Femur (tissue), 1 donor: Measurements from ENCODE around the gene CYP2C9.
"Not testable (repeated sequence)": the region's sequence is repeated elsewhere in the genome, so short reads cannot be mapped to it uniquely, and the experiment has no call there.

Experiments
- DNase-seq: peaks from one replicate; pipeline ENCODE4 v3.0.0-alpha.2; 2017

The CYP2C9 gene

GRCh38 chr10:94938383-94938782 lies at the start of gene CYP2C9:
TSS of gene CYP2C9 (plus strand) at chr10:94938658. CDS start at chr10:94938683, 25 bp downstream.
- no peak for DNase-seq

- DNase-seq, result no peak
Measured at GRCh38 chr10:94889123-94889522, 49.3 kb upstream of the CYP2C9 start.

- DNase-seq, result no peak
Measured at GRCh38 chr10:94890264-94891022, 48.0 kb upstream of the CYP2C9 start.

- not testable (repeated sequence) for DNase-seq
Measured at GRCh38 chr10:94898414-94898813, 40.0 kb upstream of the CYP2C9 start.

GRCh38 chr10:94902080-94902479 lies 36.4 kb upstream of the CYP2C9 start:
- no peak for DNase-seq

GRCh38 chr10:94902570-94902969 lies 35.9 kb upstream of the CYP2C9 start:
- DNase-seq, result no peak

- DNase-seq, result not testable (repeated sequence)
Measured at GRCh38 chr10:94904506-94905148, 33.8 kb upstream of the CYP2C9 start.

GRCh38 chr10:94916423-94916822 lies 22.0 kb upstream of the CYP2C9 start:
- DNase-seq, result no peak

- no peak for DNase-seq
Measured at GRCh38 chr10:94936721-94937120, 1.7 kb upstream of the CYP2C9 start.

- not testable (repeated sequence) for DNase-seq
Measured at GRCh38 chr10:94943432-94944103, 5.1 kb downstream of the CYP2C9 start.

- not testable (repeated sequence) for DNase-seq
Measured at GRCh38 chr10:94946181-94946580, 7.7 kb downstream of the CYP2C9 start.

- no peak for DNase-seq
Measured at GRCh38 chr10:94963901-94964300, 25.4 kb downstream of the CYP2C9 start.

GRCh38 chr10:94983555-94983954 lies 45.1 kb downstream of the CYP2C9 start:
- DNase-seq, result no peak

- no peak for DNase-seq
Measured at GRCh38 chr10:94989192-94989591, 50.7 kb downstream of the CYP2C9 start.

- DNase-seq, result no peak
Measured at GRCh38 chr10:94991243-94991888, 52.9 kb downstream of the CYP2C9 start.

- no peak for DNase-seq
Measured at GRCh38 chr10:94992811-94993210, 54.4 kb downstream of the CYP2C9 start.

- DNase-seq, result no peak
Measured at GRCh38 chr10:94997741-94998174, 59.3 kb downstream of the CYP2C9 start.

GRCh38 chr10:95026461-95026860 lies 88.0 kb downstream of the CYP2C9 start:
- no peak for DNase-seq

GRCh38 chr10:95031656-95032055 lies 93.2 kb downstream of the CYP2C9 start:
- DNase-seq, result no peak

- no peak for DNase-seq
Measured at GRCh38 chr10:95034401-95034800, 95.9 kb downstream of the CYP2C9 start.

GRCh38 chr10:95035332-95036295 lies 97.2 kb downstream of the CYP2C9 start:
- no peak for DNase-seq

GRCh38 chr10:95039281-95039680 lies 100.8 kb downstream of the CYP2C9 start:
- no peak for DNase-seq
